K562 (cell line): ENCODE measurements around the gene SENP3. TPM values are rescaled to one million over a fixed set of nuclear protein-coding genes. Genes with fewer than 3 reads are reported as not detected.
A peak's percentile ranks its signal among the peaks of the same experiment; 100 is the strongest.

Source experiments
- ATAC-seq: fragments of 200-7000 bp; cut with Tn5 transposase; 3 replicates; pipeline ENCODE4 v1.9.1; 2020; ENCODE audit warnings: moderate library complexity
- BruUV-seq: library from RNA; stranded (reverse); fragments of 400-500 nt; replicated peaks from 2 replicates; lab custom pipeline; 2021; lab: Mats Ljungman, UMichigan
- CTCF ChIA-PET: fragments of 300-600 bp; formaldehyde crosslinking; extraction: SDS; loops from one replicate; lab custom pipeline; 2021; ENCODE audit warnings: low intra/inter-chr PET ratio; lab: Yijun Ruan, JAX
- POLR2A ChIA-PET: fragments of 300-600, 350-650 bp; sonication (Branson Sonifier 250); formaldehyde crosslinking; extraction: SDS; loops from one replicate; lab custom pipeline; 2021; ENCODE audit warnings: antibody characterized with exemption, inconsistent platforms; lab: Yijun Ruan, JAX
- DNase-seq, 4 experiments: peaks; one replicate each; pipeline versions ENCODE4 v3.0.0 to v3.0.0-alpha.2; 2011 to 2018; ENCODE audit warnings: low spot score in 3 of 4, mixed read lengths in 3 of 4; ENCODE audit errors: extremely low read depth in 1 of 4
- FAIRE-seq: peaks from 2 replicates; lab custom pipeline; 2011; peaks lifted over from hg19 to GRCh38; lab: Jason Lieb, UNC
- H2AFZ ChIP-seq: 2 replicates; pipeline ENCODE4 v1.6.0; 2011; ENCODE audit warnings: low read depth, low read length, control low read depth, inconsistent platforms
- H3K27ac ChIP-seq: fragments of 200-600 bp; 3 replicates; pipeline ENCODE4 v1.8.0; 2011; ENCODE audit warnings: low read depth, mild to moderate bottlenecking, control low read depth, inconsistent platforms, low read length, moderate library complexity, mixed read lengths; ENCODE audit errors: extremely low read depth
- H3K27me3 ChIP-seq, 2 experiments: fragments of 300-600 bp in 1 of 2; 2 replicates in 1 of 2; 3 replicates in 1 of 2; pipeline versions ENCODE4 v1.6.0 to v1.8.0; 2011; ENCODE audit warnings: inconsistent platforms in 2 of 2, low read length in 2 of 2, mild to moderate bottlenecking in 1 of 2, mixed read lengths in 1 of 2, moderate library complexity in 1 of 2; ENCODE audit not compliant: control insufficient read depth in 2 of 2, insufficient read depth in 2 of 2
- H3K36me3 ChIP-seq: fragments of 300-600 bp; 3 replicates; pipeline ENCODE4 v1.8.0; 2011; ENCODE audit warnings: mild to moderate bottlenecking, low read length, inconsistent platforms; ENCODE audit not compliant: control insufficient read depth, insufficient read depth
- H3K4me1 ChIP-seq, 2 experiments: fragments of 200-600 bp in 1 of 2; replicated peaks in 1 of 2; 2 replicates in 1 of 2; 3 replicates in 1 of 2; pipeline versions ENCODE4 v1.5.1 to v1.8.0; 2011; ENCODE audit warnings: inconsistent platforms in 2 of 2, low read length in 2 of 2, mild to moderate bottlenecking in 1 of 2, mixed read lengths in 1 of 2, moderate library complexity in 1 of 2; ENCODE audit not compliant: control insufficient read depth in 2 of 2, insufficient read depth in 2 of 2
- H3K4me2 ChIP-seq: 2 replicates; pipeline ENCODE4 v1.6.1; 2011; ENCODE audit warnings: low read length, control low read depth, inconsistent platforms, mixed read lengths; ENCODE audit not compliant: insufficient read depth
- H3K4me3 ChIP-seq: fragments of 200-600 bp; sonication (generic), shearing (Covaris generic); 2 replicates; pipeline ENCODE4 v1.5.1; 2016; ENCODE audit warnings: control low read depth, inconsistent platforms
- H3K79me2 ChIP-seq: fragments of 200-600 bp; 3 replicates; pipeline ENCODE4 v1.8.0; 2011; ENCODE audit warnings: low read length, inconsistent platforms; ENCODE audit not compliant: control insufficient read depth, insufficient read depth
- H3K9ac ChIP-seq, 2 experiments: 2 replicates each; pipeline versions ENCODE4 v1.6.0 to v1.6.1; 2011; ENCODE audit warnings: low read depth in 2 of 2, low read length in 2 of 2, control low read depth in 1 of 2, inconsistent platforms in 1 of 2, mild to moderate bottlenecking in 1 of 2, mixed read lengths in 1 of 2; ENCODE audit not compliant: insufficient read depth in 1 of 2
- H3K9me1 ChIP-seq: one replicate; pipeline ENCODE4 v1.6.0; 2011; ENCODE audit warnings: inconsistent platforms, mild to moderate bottlenecking, low read length, moderate library complexity; ENCODE audit not compliant: control insufficient read depth, insufficient read depth
- H3K9me3 ChIP-seq: replicated peaks from 2 replicates; pipeline ENCODE4 v1.5.1; 2011; ENCODE audit warnings: low read depth, low read length, inconsistent platforms; ENCODE audit not compliant: control insufficient read depth, insufficient read depth
- H4K20me1 ChIP-seq: replicated peaks from 2 replicates; pipeline ENCODE4 v1.6.1; 2011; ENCODE audit warnings: low read length, inconsistent platforms, mixed read lengths; ENCODE audit not compliant: control insufficient read depth, insufficient read depth
- ASH1L ChIP-seq: fragments of 450-650 bp; IDR thresholded peaks from 2 replicates; pipeline ENCODE4 v1.6.1; 2018; ENCODE audit warnings: borderline replicate concordance, mild to moderate bottlenecking, low read depth; ENCODE audit not compliant: partially characterized antibody
- CHCHD3 ChIP-seq: fragments of 250-450 bp; sonication (Bioruptor Pico); IDR thresholded peaks from 2 replicates; pipeline ENCODE4 v2.1.2; 2022; ENCODE audit warnings: mild to moderate bottlenecking
- CREB1 ChIP-seq, 2 experiments: sonication (generic) in 1 of 2; formaldehyde crosslinking in 1 of 2; IDR thresholded peaks; 2 replicates each; pipeline versions ENCODE4 v1.6.1 to v1.8.0; 2012 to 2022; ENCODE audit warnings: inconsistent platforms in 1 of 2, mild to moderate bottlenecking in 1 of 2, missing genetic modification reagents in 1 of 2, moderate library complexity in 1 of 2
- ETS1 ChIP-seq: conservative IDR thresholded peaks from 2 replicates; pipeline ENCODE4 v1.6.1; 2011; ENCODE audit warnings: low read depth, mild to moderate bottlenecking, low read length; ENCODE audit not compliant: control insufficient read depth
- MECOM ChIP-seq: fragments of 250-450 bp; sonication (Bioruptor Pico); IDR thresholded peaks from 2 replicates; pipeline ENCODE4 v1.8.0; 2022; ENCODE audit warnings: inconsistent platforms
- MTA3 ChIP-seq: fragments of 450-650 bp; formaldehyde crosslinking; IDR thresholded peaks from 2 replicates; pipeline ENCODE4 v1.6.1; 2017; ENCODE audit warnings: mild to moderate bottlenecking, borderline replicate concordance
- POLR2H ChIP-seq: IDR thresholded peaks from 2 replicates; pipeline ENCODE4 v1.6.1; 2016; ENCODE audit warnings: missing genetic modification characterization, low read depth, mild to moderate bottlenecking, control low read depth, missing compliant biosample characterization, moderate library complexity
- RBM14 ChIP-seq: fragments of 200-400 bp; formaldehyde crosslinking; IDR thresholded peaks from 2 replicates; pipeline ENCODE4 v1.6.1; 2018; ENCODE audit warnings: low read depth, mild to moderate bottlenecking, low read length, moderate library complexity, borderline replicate concordance; ENCODE audit not compliant: insufficient read depth
- TEAD1 ChIP-seq, 2 experiments: fragments of 450-650 bp in 1 of 2; sonication (generic) in 1 of 2; formaldehyde crosslinking; IDR thresholded peaks; 2 replicates each; pipeline versions ENCODE4 v1.4.0 to v1.8.0; 2020 to 2022; ENCODE audit warnings: mild to moderate bottlenecking in 2 of 2, missing genetic modification reagents in 1 of 2
- ZBTB43 ChIP-seq: sonication (generic); formaldehyde crosslinking; IDR thresholded peaks from 2 replicates; pipeline ENCODE4 v1.8.0; 2023; ENCODE audit warnings: mild to moderate bottlenecking, missing genetic modification reagents
- WGBS: fragments of 100-300 bp; shearing (Covaris generic); methylation state at CpG from one replicate; pipeline ENCODE4 v1.1.6; 2016; ENCODE audit warnings: low coverage, mixed read lengths; ENCODE audit not compliant: insufficient coverage; ENCODE audit errors: missing lambda C conversion rate; 5-methylcytosine and 5-hydroxymethylcytosine counted together
- in situ Hi-C: fragments of 300-500 bp; cut with MboI; formaldehyde crosslinking; loops from 4 replicates; pipeline ENCODE4 v1.15.0; 2018; ENCODE audit warnings: inconsistent platforms, mixed read lengths
- intact Hi-C: fragments of 100-400 bp; cut with micrococcal nuclease; formaldehyde crosslinking; loops from 2 replicates; pipeline ENCODE4 v1.14.2; 2022
- polyA plus RNA-seq, 8 experiments: library from polyadenylated mRNA; depleted of rRNA in 4 of 8; stranded (reverse) in 5 of 8; unstranded in 3 of 8; fragments of >200 nt; fragmentation: Nextera tagmentation in 2 of 8; fragmentation: Illumina TruSeq in 1 of 8; extraction: Ambion mirVana in 2 of 8; extraction: Trizol in 1 of 8; gene quantifications; 2 replicates each; pipeline versions ENCODE4 v1.2.1 to v1.2.3, GENCODE V29; 2011 to 2014; ENCODE audit warnings: inconsistent platforms in 1 of 8, missing spikeins in 1 of 8
- total RNA-seq, 7 experiments: library from RNA; depleted of rRNA in 6 of 7; stranded (reverse); fragments of >200 nt in 6 of 7; fragmentation: Illumina TruSeq in 2 of 7; extraction: Trizol in 2 of 7; gene quantifications; 2 replicates each; pipeline versions ENCODE4 v1.2.1 to v1.2.3, GENCODE V29; 2011 to 2021; ENCODE audit warnings: low replicate concordance in 1 of 7
- TF ChIP-seq, protein P1 (sequence below): sonication (generic); formaldehyde crosslinking; IDR thresholded peaks from 2 replicates; pipeline ENCODE4 v1.8.1; 2023; ENCODE audit warnings: mild to moderate bottlenecking, missing genetic modification reagents

The SENP3 gene
- total and polyA plus RNA-seq, 9 of the 15 experiments (the other 6 are each of a cell fraction or from before 2014, with no cell fraction given) = 0.63 to 102 (median 78.8) TPM

DNA sequence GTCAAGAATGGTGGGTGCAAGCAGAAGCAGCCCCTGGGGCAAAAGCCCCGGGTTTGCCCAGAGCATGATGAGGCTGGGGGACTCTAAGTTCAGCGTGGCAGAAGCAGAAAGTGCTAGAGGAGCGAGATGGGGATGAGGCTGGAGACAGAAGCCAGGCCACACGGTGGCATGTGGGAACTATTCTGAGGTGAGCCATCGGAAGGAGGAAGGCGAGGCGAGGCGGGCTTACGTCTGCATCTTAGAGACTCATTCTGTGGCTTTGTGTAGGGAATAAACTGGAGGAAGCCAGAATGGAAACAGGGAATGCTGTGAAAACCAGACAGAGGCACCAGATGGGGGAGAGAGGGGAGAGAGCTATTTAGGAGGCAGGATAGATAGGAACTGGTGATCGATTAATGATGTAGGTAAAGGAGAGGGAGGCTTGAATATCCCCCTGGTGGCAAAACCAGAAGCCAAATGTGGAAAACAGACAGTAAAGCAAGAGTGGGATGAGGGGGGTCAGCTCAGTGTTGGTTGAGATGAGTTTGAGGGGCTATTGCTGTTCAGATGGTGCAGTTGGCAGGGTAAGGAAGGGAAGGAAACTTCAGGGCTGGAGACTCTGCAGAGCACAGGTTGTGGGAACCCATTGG lies 6.3 kb upstream of the SENP3 start (continued):
- TF ChIP-seq ETS1 (no peak), RBM14 (no peak)

DNA sequence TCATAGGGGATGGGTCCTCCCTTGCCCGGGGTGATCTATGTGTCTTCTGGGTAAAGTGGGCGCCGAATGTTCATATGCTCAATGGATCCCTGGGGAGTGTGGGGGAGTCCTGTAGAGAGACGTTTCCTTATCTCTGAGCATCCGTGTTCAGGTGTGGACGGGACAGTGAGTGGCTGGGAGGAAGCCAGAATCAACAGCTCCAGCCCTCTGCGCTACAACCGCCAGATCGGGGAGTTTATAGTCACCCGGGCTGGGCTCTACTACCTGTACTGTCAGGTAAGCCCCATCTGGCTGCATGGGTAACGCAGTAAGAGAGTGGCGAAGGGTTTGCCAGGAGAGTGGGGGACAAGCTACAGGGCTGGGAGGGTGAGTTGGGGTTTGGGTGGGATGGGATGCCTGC lies 5.1 kb upstream of the SENP3 start:
- H4K20me1 ChIP-seq = no peaks in the 10 kb centered on the region
- no peak for ATAC-seq
- H3K36me3 ChIP-seq = no peaks in the 10 kb centered on the region
- no peak overlapping the region for H2AFZ ChIP-seq
- H3K4me2 ChIP-seq = no peak overlapping the region
- H3K27ac ChIP-seq = no peak overlapping the region
- no peaks in the 10 kb centered on the region for H3K9me1 ChIP-seq
- in situ Hi-C loops = loop anchor here (10.0 to 25.0 kb wide), 2 partner anchors 202 to 519 kb away; partner anchors contain the start of genes KCTD11, SLC16A11, SLC16A13 and TMEM95
- CTCF ChIA-PET = no interaction called here
- DNase-seq = no peak
- TF ChIP-seq CHCHD3 (no peak), ZBTB43 (no peak), MTA3 (no peak), POLR2H (tag) (no peak), TEAD1 (CRISPR knock-in tag; IDR thresholded peaks at IDR 0.05) (no peak), CREB1 (IDR thresholded peaks at IDR 0.05) (no peak), CREB1 (CRISPR knock-in tag; IDR thresholded peaks at IDR 0.05) (no peak), MECOM (CRISPR knock-in tag) (no peak), ASH1L (no peak)
- TF ChIP-seq, protein P1, sequence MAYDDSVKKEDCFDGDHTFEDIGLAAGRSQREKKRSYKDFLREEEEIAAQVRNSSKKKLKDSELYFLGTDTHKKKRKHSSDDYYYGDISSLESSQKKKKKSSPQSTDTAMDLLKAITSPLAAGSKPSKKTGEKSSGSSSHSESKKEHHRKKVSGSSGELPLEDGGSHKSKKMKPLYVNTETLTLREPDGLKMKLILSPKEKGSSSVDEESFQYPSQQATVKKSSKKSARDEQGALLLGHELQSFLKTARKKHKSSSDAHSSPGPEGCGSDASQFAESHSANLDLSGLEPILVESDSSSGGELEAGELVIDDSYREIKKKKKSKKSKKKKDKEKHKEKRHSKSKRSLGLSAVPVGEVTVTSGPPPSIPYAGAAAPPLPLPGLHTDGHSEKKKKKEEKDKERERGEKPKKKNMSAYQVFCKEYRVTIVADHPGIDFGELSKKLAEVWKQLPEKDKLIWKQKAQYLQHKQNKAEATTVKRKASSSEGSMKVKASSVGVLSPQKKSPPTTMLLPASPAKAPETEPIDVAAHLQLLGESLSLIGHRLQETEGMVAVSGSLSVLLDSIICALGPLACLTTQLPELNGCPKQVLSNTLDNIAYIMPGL (CRISPR knock-in tag) = no peak
- TF ChIP-seq, all 486 proteins: peak for 0
- intact Hi-C loops = no loop called here
- POLR2A ChIA-PET = interaction anchor here (0.6 to 1.2 kb wide), 3 partner anchors 18 to 117 kb away, joined by 3 read pairs; no protein-coding TSS in a partner anchor
- H3K4me3 ChIP-seq = no peak overlapping the region
- H3K27me3 ChIP-seq = no peaks in the 10 kb centered on the region
- H3K4me1 ChIP-seq = peaks cover 10 to 44% of the 10 kb centered on the region in 2 experiments; a peak in 4 of 5 replicates
- WGBS = 29% methylated on average over 8 of the region's 12 CpGs
- BruUV-seq = no TSS peak
- H3K79me2 ChIP-seq = peaks cover 5% of the 10 kb centered on the region; the same call in 2 of the 3 replicates
- H3K9ac ChIP-seq = peak overlapping the region in 1 of 2 experiments; percentile 20; a peak in 1 of 4 replicates
- no peak for FAIRE-seq
- no peaks in the 10 kb centered on the region for H3K9me3 ChIP-seq
